GM12892 (cell line): ENCODE results near the gene CLIC5.

Experiments used
- POLR2A ChIP-seq: IDR thresholded peaks from 2 replicates; pipeline ENCODE4 v1.6.1; 2011; ENCODE audit warnings: low read depth, low read length, control low read depth
- TAF1 ChIP-seq: IDR thresholded peaks from 2 replicates; pipeline ENCODE4 v1.6.1; 2011; ENCODE audit warnings: low read depth, mild to moderate bottlenecking, control low read depth, low read length, borderline replicate concordance

GRCh38 chr6:45961125-45961524, 54.5 kb downstream of the CLIC5 start:
- TF ChIP-seq POLR2A, result no peak
- no peak for TF ChIP-seq TAF1
